Germinal center (tissue), 1 donor: ENCODE results near the gene GPAT2.
"Not testable (repeated sequence)": the region's sequence is repeated elsewhere in the genome, so short reads cannot be mapped to it uniquely, and the experiment has no call there.

Experiments used
- DNase-seq: peaks from one replicate; pipeline ENCODE4 v3.0.0; 2012; ENCODE audit warnings: mixed read lengths, low spot score

GPAT2 gene

GRCh38 chr2:96034792-96035191 is at the start of gene GPAT2:
Gene GPAT2 (minus strand): TSS chr2:96034916. CDS start chr2:96032359, 2,557 bp downstream.
- DNase-seq = not testable (repeated sequence)

GRCh38 chr2:96083989-96084857 is 49.5 kb upstream of the GPAT2 start:
- no peak for DNase-seq

- no peak for DNase-seq
Observed at GRCh38 chr2:96083064-96083939, 48.6 kb upstream of the GPAT2 start.

DNA sequence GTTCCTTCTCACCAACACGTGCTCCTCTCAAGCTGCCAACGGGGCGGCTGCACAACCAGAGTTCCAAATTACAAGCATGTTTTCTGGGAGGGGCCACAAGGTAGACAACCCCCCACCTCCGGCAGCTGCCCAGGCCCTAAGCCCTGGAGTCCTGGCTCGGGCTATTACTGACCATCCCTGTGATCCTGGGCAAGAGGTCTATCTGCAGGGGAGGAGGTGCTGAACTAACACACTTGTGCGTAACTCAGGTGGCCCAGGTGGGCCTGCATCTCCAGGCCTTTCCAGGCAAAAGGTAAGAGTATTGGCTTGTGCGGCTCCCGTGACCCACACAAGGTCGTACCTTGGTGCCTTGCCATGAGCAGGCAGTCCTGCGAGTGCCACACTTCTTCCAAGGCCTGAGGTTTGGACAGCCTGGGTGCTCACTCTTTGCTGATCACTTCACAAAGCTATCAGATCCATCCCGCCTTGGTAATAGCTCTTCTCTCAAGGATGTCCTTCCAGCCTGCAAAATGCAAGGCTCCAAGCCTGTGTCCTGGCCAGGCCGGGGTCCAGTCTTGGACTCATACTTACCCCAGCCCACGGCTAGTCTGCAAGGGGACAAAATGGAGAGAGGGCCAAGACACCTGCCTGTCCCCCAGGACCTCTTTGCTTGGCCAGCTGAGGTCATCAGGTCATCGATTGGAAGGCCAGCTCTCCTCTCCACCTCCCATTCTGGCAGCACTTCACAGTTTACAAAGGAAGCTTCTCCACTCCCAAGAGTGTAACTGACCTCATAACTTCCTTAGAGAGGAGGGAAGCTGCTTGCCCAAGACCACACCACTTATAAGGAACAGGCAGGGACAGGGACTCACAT is 47.7 kb upstream of the GPAT2 start:
- DNase-seq = no peak

GRCh38 chr2:96081042-96081441 is 46.3 kb upstream of the GPAT2 start:
- DNase-seq = no peak

DNA sequence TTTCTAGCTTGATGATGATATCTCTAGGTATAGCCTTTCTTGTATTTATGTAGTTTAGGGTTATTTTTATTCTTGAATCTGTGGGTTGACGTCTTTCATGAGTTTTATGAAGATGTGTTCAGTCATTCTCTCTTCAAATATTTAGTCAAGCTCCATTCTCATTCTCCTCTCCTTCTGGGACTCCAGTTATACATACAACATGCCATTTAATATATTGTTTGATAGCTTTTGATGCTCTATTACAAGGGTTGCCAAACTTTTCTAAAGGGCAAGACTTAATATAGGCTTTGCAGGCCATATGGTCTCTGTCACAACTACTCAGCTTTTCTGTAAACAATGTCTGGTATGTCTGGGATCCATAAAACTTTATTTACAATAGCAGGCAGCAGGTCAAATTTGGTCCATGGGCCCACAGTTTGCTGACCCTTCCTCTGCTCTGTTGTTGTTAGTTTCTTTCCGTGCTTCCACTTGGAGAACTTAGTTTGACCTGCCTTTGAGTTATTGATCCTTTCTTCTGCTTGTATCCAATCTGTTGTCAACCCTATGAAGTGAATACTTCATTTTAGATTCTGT is 40.6 kb upstream of the GPAT2 start:
- no peak for DNase-seq

DNA sequence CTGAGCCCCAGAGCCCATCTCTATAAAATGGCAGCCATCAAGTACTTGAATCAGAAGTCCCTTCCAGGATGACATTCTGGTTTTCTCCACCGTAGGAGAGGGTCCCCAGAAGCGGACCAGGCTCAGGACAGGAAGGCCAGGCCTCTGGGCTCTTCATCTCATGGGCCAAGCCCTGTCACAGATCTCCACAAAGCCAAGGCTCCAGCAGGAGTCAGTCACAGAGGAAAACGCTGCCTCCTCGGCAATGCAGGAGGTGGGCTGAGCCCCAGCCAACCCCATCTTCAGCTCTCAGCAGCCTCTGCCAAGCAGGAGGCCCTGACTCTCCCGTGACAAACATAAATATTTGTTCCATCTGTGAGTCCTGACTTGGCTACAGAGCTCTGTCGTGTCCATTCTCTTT is 39.4 kb upstream of the GPAT2 start:
- no peak for DNase-seq

DNA sequence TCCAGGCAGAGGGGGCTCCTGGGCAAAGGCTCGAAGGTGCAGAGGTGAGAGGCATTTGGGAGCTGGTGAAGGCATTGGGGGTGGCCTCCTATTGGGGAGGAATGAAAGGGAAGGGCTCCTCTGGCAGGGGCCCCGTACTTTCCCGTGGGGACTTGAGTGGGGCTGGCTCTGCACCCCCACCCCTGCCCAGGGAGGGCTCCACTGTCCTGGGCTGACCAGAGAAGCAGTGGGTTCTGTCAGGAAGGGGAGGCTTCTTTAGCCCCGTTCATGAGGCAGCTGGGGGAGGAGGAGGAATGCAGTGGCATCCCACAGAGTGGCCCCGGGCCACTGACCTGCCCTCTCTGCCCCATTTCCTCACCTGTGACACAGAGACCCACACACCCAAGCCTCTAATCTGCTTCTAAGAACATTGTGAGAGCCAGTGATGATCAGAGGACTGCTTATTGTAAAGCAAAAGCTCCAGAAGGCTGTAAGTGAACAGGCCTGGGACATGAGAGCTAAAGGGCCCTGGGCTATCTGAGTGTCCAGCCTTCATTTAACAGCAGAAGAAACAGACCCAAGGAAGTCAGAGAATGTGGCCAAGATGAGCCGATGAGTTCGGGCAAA is 38.6 kb upstream of the GPAT2 start:
- no peak for DNase-seq

DNA sequence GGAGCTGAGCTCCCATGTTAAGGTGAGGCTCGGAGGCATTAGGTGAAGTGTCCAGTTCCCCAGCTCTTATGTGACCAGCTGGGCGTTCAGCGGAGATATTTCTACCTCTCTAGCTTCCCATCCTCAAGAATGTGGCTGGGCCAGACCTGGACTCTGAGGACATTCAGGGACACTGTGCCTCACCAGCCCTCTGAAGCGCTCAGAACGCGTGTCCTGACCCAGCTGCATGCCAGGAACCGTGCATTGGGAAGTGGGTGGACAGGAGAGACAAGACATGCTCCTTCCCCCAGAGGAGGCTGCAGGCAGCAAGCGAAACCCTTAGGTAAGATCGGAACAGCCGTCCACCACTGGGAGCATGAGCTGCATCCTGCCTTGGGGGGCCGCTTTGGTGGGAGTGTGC is 38.0 kb upstream of the GPAT2 start:
- no peak for DNase-seq

- not testable (repeated sequence) for DNase-seq
Observed at GRCh38 chr2:96071977-96072491, 37.3 kb upstream of the GPAT2 start.

GRCh38 chr2:96071087-96071976 is 36.6 kb upstream of the GPAT2 start:
- DNase-seq = not testable (repeated sequence)

- not testable (repeated sequence) for DNase-seq
Observed at GRCh38 chr2:96070351-96070750, 35.6 kb upstream of the GPAT2 start.

DNA sequence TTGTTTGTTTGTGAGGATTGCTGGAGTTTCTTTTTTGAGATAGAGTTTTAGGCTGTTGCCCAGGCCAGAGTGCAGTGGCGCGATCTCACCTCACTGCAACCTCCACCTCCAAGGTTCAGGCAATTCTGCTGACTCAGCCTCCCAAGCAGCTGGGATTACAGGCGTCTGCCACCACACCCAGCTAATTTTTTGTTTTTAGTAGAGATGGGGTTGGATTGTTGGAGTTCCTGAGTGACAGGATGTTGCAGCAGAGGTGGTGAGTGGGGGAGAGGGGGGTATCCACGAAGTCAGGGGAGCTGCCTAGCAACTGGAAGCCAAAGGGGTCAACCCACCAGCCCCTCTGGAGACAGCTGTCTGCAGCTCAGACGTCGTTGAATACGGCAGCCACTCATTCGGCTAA is 35.2 kb upstream of the GPAT2 start:
- not testable (repeated sequence) for DNase-seq

GRCh38 chr2:96067902-96068581 is 33.3 kb upstream of the GPAT2 start:
- not testable (repeated sequence) for DNase-seq

DNA sequence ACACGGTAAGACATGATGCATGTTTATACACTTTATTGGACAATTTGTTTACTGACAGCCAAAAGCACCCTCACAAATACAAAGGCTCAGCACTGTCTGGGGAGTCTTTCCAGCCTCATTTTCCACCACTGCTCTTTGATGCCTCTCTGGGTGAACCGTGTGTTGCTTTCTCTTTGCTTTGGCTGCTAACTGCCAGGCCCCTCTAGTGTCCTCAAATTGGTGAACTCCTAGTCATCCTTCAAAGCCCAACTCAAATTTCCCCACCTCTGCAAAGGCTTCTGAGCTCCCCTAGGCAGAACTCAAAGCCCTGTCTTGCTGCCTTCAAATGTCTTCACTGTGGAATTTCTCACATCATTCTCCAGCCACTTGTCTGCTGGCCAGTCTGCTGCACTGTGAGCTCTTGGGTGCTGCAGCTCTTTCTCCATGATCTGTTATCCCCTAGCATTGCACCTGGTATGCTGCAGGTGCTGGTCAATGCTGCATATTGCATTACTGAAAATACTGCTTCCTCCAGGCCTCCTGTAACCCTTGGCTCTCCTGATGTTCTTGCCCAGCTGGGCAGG is 32.5 kb upstream of the GPAT2 start:
- DNase-seq = not testable (repeated sequence)

GRCh38 chr2:96066511-96066910 is 31.8 kb upstream of the GPAT2 start:
- not testable (repeated sequence) for DNase-seq

DNA sequence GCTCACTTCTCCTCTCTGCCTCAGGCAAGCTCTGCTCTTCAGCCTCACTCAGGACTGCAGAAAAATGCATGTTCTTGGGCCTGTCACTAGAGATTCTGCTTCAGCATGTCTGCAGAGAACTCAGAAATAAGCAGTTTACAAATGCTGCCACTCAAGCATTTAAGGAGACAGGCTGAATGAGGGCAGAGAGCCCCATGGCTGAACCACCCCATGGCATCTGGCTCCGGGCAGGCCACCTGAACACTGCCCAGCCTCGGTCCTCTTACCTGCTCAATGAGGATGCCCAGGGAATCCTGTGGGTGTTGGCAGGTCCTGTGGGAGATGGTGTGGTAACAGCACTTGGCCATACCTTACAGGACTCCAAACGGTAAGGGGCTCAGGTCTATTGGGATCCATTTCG is 31.2 kb upstream of the GPAT2 start:
- DNase-seq = not testable (repeated sequence)

DNA sequence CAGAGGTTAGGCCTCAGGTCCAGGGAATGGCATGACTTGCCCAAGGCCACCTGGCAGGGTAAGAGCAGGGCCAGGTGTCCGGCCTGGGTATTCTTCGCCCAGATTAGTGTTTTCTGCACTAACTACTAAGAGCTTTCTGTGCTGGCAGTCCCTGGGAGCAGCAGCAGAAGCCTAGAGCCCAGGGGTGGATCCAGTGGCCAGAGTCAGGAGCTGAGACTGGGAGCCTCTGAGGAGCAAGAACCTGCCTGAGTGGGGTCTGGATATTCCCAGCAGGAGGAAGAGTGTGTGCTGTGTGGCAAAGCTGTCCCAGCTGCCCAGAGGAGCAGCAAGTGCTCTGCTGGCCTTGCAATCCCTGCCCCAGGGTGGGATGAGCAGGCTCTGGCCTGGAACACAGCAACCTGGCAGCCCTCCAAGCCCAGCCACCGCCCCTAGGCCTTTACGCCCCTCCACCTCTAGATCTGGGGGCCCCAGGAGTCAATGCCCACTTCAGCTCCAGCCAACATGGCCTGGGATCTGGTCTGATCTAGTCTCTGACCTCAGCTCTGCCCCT is 30.7 kb upstream of the GPAT2 start:
- no peak for DNase-seq

DNA sequence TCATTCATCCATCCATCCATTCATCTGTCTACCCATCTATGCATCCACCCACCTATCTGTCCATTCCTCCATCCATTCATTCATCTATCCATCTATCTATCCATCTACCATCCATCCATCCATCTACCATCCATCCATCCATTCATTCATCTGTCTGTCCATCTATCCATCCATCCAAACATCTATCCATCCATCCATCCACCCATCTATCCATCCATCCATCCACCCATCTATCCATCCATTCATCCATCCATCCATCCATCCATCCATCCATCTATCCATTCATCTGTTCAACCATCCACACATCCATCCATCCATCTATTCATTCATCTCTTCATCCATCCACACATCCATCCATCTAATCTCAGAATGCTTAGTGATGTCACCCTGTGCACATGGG is 30.0 kb upstream of the GPAT2 start:
- DNase-seq = not testable (repeated sequence)
